PC-9 (cell line): ENCODE data around the gene MDM4. TPM values are rescaled to one million over a fixed set of nuclear protein-coding genes. Genes with fewer than 3 reads are reported as not detected.
"Not testable (repeated sequence)": the region's sequence is repeated elsewhere in the genome, so short reads cannot be mapped to it uniquely, and the experiment has no call there.

Source experiments
- BruUV-seq: library from RNA; stranded (reverse); fragments of 400-500 nt; replicated peaks from 2 replicates; lab custom pipeline; 2021; lab: Mats Ljungman, UMichigan
- CTCF ChIA-PET: fragments of 300-600 bp; sonication (Branson Sonifier 250); formaldehyde crosslinking; loops from one replicate; lab custom pipeline; 2022; ENCODE audit warnings: antibody characterized with exemption; lab: Charles Lee
- POLR2A ChIA-PET: fragments of 300-600 bp; sonication (Branson Sonifier 250); formaldehyde crosslinking; loops from one replicate; lab custom pipeline; 2022; ENCODE audit warnings: antibody characterized with exemption; ENCODE audit not compliant: unreplicated experiment; lab: Charles Lee
- DNase-seq, 2 experiments: peaks; one replicate each; pipeline versions ENCODE4 v3.0.0 to v3.0.0-alpha.2; 2015 to 2022; ENCODE audit warnings: mixed read lengths in 1 of 2
- H2AFZ ChIP-seq: fragments of 200-600 bp; sonication (generic); 2 replicates; pipeline ENCODE4 v1.8.1; 2017; ENCODE audit warnings: antibody characterized with exemption
- H3F3A ChIP-seq: fragments of 200-600 bp; sonication (generic); 2 replicates; pipeline ENCODE4 v1.8.1; 2017; ENCODE audit warnings: antibody characterized with exemption, mild to moderate bottlenecking, low read depth; ENCODE audit not compliant: insufficient read depth
- H3K27ac ChIP-seq: fragments of 200-600 bp; sonication (generic); 2 replicates; pipeline ENCODE4 v1.6.1; 2016; ENCODE audit warnings: mixed run types
- H3K27me3 ChIP-seq: fragments of 200-600 bp; sonication (generic); 2 replicates; pipeline ENCODE4 v1.6.1; 2016; ENCODE audit warnings: low read depth, mixed run types; ENCODE audit not compliant: insufficient read depth
- H3K36me3 ChIP-seq: fragments of 200-600 bp; sonication (generic); 2 replicates; pipeline ENCODE4 v1.6.1; 2016; ENCODE audit warnings: low read depth, mixed run types
- H3K4me1 ChIP-seq: fragments of 200-600 bp; sonication (generic); replicated peaks from 2 replicates; pipeline ENCODE4 v1.6.1; 2016; ENCODE audit warnings: mixed run types; ENCODE audit not compliant: insufficient read depth
- H3K4me2 ChIP-seq: fragments of 200-600 bp; sonication (generic); 2 replicates; pipeline ENCODE4 v1.6.1; 2017; ENCODE audit warnings: mixed run types
- H3K4me3 ChIP-seq: fragments of 200-600 bp; sonication (generic); 2 replicates; pipeline ENCODE4 v1.6.1; 2016; ENCODE audit warnings: mixed run types
- H3K79me2 ChIP-seq: fragments of 200-600 bp; sonication (generic); 2 replicates; pipeline ENCODE4 v1.6.1; 2017; ENCODE audit warnings: low read depth, mixed run types
- H3K9me2 ChIP-seq: fragments of 200-600 bp; sonication (generic); 2 replicates; pipeline ENCODE4 v1.8.1; 2017; ENCODE audit warnings: mild to moderate bottlenecking; ENCODE audit not compliant: insufficient read depth
- H3K9me3 ChIP-seq: fragments of 200-600 bp; sonication (generic); 2 replicates; pipeline ENCODE4 v1.8.1; 2016; ENCODE audit warnings: low read depth; ENCODE audit not compliant: insufficient read depth
- H4K20me1 ChIP-seq: fragments of 200-600 bp; sonication (generic); 2 replicates; pipeline ENCODE4 v1.8.1; 2017; ENCODE audit not compliant: insufficient read depth
- EZH2 ChIP-seq: fragments of 200-600 bp; sonication (generic); IDR thresholded peaks from 2 replicates; pipeline ENCODE4 v1.8.0; 2017; ENCODE audit warnings: antibody characterized with exemption, low read depth
- intact Hi-C: fragments of 100-400 bp; cut with micrococcal nuclease; formaldehyde crosslinking; loops from one replicate; pipeline ENCODE4 v1.10.0; 2022; ENCODE audit not compliant: unreplicated experiment
- total RNA-seq: library from RNA; stranded (reverse); gene quantifications from 2 replicates; pipeline ENCODE4 v1.2.3, GENCODE V29; 2021
- TF ChIP-seq, protein P1 (sequence below): fragments of 200-600 bp; sonication (generic); conservative IDR thresholded peaks from 2 replicates; pipeline ENCODE4 v1.6.1; 2017; ENCODE audit warnings: mixed run types, antibody characterized with exemption, mild to moderate bottlenecking, moderate library complexity

MDM4 gene
- total RNA-seq, 1 experiment from 2014 or later = 69.2 TPM

- H3K4me2 ChIP-seq = peak overlapping the region; percentile 55
- peaks cover 5% of the 10 kb centered on the region; the same call in 1 of the 2 replicates for H3K36me3 ChIP-seq
- H3K4me3 ChIP-seq = no peak overlapping the region
- H3K27me3 ChIP-seq = no peaks in the 10 kb centered on the region
- DNase-seq = no peak
- no peak for TF ChIP-seq EZH2
- TF ChIP-seq, protein P1, sequence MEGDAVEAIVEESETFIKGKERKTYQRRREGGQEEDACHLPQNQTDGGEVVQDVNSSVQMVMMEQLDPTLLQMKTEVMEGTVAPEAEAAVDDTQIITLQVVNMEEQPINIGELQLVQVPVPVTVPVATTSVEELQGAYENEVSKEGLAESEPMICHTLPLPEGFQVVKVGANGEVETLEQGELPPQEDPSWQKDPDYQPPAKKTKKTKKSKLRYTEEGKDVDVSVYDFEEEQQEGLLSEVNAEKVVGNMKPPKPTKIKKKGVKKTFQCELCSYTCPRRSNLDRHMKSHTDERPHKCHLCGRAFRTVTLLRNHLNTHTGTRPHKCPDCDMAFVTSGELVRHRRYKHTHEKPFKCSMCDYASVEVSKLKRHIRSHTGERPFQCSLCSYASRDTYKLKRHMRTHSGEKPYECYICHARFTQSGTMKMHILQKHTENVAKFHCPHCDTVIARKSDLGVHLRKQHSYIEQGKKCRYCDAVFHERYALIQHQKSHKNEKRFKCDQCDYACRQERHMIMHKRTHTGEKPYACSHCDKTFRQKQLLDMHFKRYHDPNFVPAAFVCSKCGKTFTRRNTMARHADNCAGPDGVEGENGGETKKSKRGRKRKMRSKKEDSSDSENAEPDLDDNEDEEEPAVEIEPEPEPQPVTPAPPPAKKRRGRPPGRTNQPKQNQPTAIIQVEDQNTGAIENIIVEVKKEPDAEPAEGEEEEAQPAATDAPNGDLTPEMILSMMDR = no peak
- no peaks in the 10 kb centered on the region for H3K9me3 ChIP-seq
- H3K9me2 ChIP-seq = no peaks in the 10 kb centered on the region
- no TSS peak for BruUV-seq
- no peak overlapping the region for H2AFZ ChIP-seq
- H3K4me1 ChIP-seq = peaks cover 64% of the 10 kb centered on the region
- ChIA-PET CTCF (no interaction called here), POLR2A (no interaction called here)
- intact Hi-C loops = no loop called here
- H4K20me1 ChIP-seq = peaks cover 55% of the 10 kb centered on the region
- peaks cover 5% of the 10 kb centered on the region; the same call in 1 of the 2 replicates for H3F3A ChIP-seq
- H3K79me2 ChIP-seq = peaks cover 99% of the 10 kb centered on the region
- H3K27ac ChIP-seq = 0 out of 2 replicates have a peak overlapping the region, but pooled peaks have one; percentile 9
Measured at GRCh38 chr1:204480515-204480914, 35.7 kb upstream of the MDM4 start.

DNA sequence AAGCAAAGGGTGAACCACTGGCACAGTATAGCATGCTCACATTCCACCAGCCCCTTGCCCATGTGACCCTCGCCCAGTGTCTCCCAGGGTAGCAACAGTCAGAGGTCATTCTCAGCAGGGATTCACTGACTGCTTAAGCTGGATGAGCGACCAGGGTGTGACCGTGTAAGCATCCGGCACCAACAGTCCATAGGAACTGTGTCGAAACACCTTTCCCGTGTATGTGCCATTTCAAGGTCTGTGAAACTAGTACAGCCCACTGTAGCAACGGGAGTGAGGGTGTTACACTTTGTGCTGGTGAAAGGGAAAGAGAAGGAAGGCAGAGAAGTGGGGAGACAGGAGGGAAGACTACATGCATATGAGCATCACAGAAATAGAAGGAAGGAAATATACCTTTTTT is 32.4 kb upstream of the MDM4 start:
- H3K27ac ChIP-seq = no peak overlapping the region

GRCh38 chr1:204486513-204487255 is 29.5 kb upstream of the MDM4 start:
- CTCF ChIA-PET, BruUV-seq, H3F3A ChIP-seq, H3K9me2 ChIP-seq, H3K4me3 ChIP-seq, H3K27ac ChIP-seq, intact Hi-C loops, H3K9me3 ChIP-seq, H2AFZ ChIP-seq, H3K27me3 ChIP-seq: not testable (repeated sequence)
- H3K79me2 ChIP-seq = peaks cover 100% of the 10 kb centered on the region
- DNase-seq = peak in 1 of 2 experiments; percentile 52
- H3K36me3 ChIP-seq = peaks cover 27% of the 10 kb centered on the region; the same call in 1 of the 2 replicates
- peaks cover 19% of the 10 kb centered on the region; the same call in 1 of the 2 replicates for H4K20me1 ChIP-seq
- POLR2A ChIA-PET = interaction anchor here (0.6 kb wide), 2 partner anchors 18 to 95 kb away, joined by 6 to 7 read pairs; no protein-coding TSS in a partner anchor
- peaks cover 63% of the 10 kb centered on the region for H3K4me1 ChIP-seq
- peak overlapping the region; percentile 33 for H3K4me2 ChIP-seq

More for the DNA sequence above, 32.4 kb upstream of the MDM4 start:
- peaks cover 13% of the 10 kb centered on the region; the same call in 1 of the 2 replicates for H3F3A ChIP-seq
- no peak for DNase-seq
- H3K4me1 ChIP-seq = peaks cover 76% of the 10 kb centered on the region
- ChIA-PET CTCF (interaction anchor here (0.6 kb wide), 1 partner anchor 70 kb away, joined by 3 read pairs; no protein-coding TSS in a partner anchor), POLR2A (interaction anchor here (0.6 kb wide), 1 partner anchor 67 kb away, joined by 3 read pairs; no protein-coding TSS in a partner anchor)
- BruUV-seq = no TSS peak
- H3K4me2 ChIP-seq = no peak overlapping the region
- H3K4me3 ChIP-seq = no peak overlapping the region
- peaks cover 100% of the 10 kb centered on the region for H3K79me2 ChIP-seq
- H3K9me3 ChIP-seq = no peaks in the 10 kb centered on the region
- TF ChIP-seq EZH2 = no peak
- TF ChIP-seq, protein P1 = no peak
- H3K9me2 ChIP-seq = no peaks in the 10 kb centered on the region
- intact Hi-C loops = no loop called here
- H2AFZ ChIP-seq = no peak overlapping the region
- H3K36me3 ChIP-seq = peaks cover 12% of the 10 kb centered on the region; the same call in 1 of the 2 replicates
- H4K20me1 ChIP-seq = peaks cover 40% of the 10 kb centered on the region
- H3K27me3 ChIP-seq = no peaks in the 10 kb centered on the region
